GM19397 (cell line): ENCODE measurements around the gene LLPH.

Experiments
- ATAC-seq: cut with Tn5 transposase; IDR thresholded peaks from one replicate; pipeline ENCODE4 v1.9.1; 2021; ENCODE audit warnings: mild to moderate bottlenecking, moderate library complexity; ENCODE audit not compliant: unreplicated experiment

Gene LLPH

GRCh38 chr12:66103016-66103913 lies 27.3 kb downstream of the LLPH start:
- no peak for ATAC-seq

GRCh38 chr12:66092559-66093269 lies 37.8 kb downstream of the LLPH start:
- ATAC-seq = no peak

- no peak for ATAC-seq
Measured at GRCh38 chr12:66090157-66090556, 40.4 kb downstream of the LLPH start.

- ATAC-seq = peak; percentile 72
Measured at GRCh38 chr12:66087365-66087943, 43.1 kb downstream of the LLPH start.

GRCh38 chr12:66085998-66086397 lies 44.6 kb downstream of the LLPH start:
- no peak for ATAC-seq

GRCh38 chr12:66085213-66085612 lies 45.3 kb downstream of the LLPH start:
- ATAC-seq = no peak

- no peak for ATAC-seq
Measured at GRCh38 chr12:66083766-66084165, 46.8 kb downstream of the LLPH start.

GRCh38 chr12:66082744-66083143 lies 47.8 kb downstream of the LLPH start:
- no peak for ATAC-seq

- no peak for ATAC-seq
Measured at GRCh38 chr12:66080791-66081190, 49.8 kb downstream of the LLPH start.

GRCh38 chr12:66077542-66077941 lies 53.0 kb downstream of the LLPH start:
- no peak for ATAC-seq

- ATAC-seq = no peak
Measured at GRCh38 chr12:66074561-66074960, 56.0 kb downstream of the LLPH start.

GRCh38 chr12:66072566-66072965 lies 58.0 kb downstream of the LLPH start:
- ATAC-seq = peak; percentile 47

GRCh38 chr12:66072135-66072534 lies 58.4 kb downstream of the LLPH start:
- peak; percentile 57 for ATAC-seq

GRCh38 chr12:66071549-66071948 lies 59.0 kb downstream of the LLPH start:
- ATAC-seq = no peak

- no peak for ATAC-seq
Measured at GRCh38 chr12:66070378-66071120, 60.0 kb downstream of the LLPH start.

- ATAC-seq = peak; percentile 5
Measured at GRCh38 chr12:66066929-66067523, 63.5 kb downstream of the LLPH start.
